Natural killer cell (primary cell): ENCODE results near the gene LILRA6. TPM values are rescaled to one million over a fixed set of nuclear protein-coding genes. Genes with fewer than 3 reads are reported as not detected.
"Not testable (repeated sequence)": the region's sequence is repeated elsewhere in the genome, so short reads cannot be mapped to it uniquely, and the experiment has no call there.

Experiments
- ATAC-seq, 3 donors: fragments of 150-1000 bp in 2 of 3; fragments of 200-7000 bp in 1 of 3; cut with Tn5 transposase; 1 replicate in 1 of 3; 2 replicates in 2 of 3; pipeline ENCODE4 v1.10.0; 2021; ENCODE audit warnings: mild to moderate bottlenecking in 2 of 3, moderate library complexity in 2 of 3
- DNase-seq, 2 donors: peaks; one replicate each; pipeline versions ENCODE4 v3.0.0 to v3.0.0-alpha.2; 2013 to 2021; ENCODE audit warnings: mixed read lengths in 1 of 2
- H3K27ac ChIP-seq: one replicate; pipeline ENCODE4 v1.5.1; 2013; ENCODE audit warnings: mild to moderate bottlenecking, low read length
- H3K27me3 ChIP-seq: one replicate; pipeline ENCODE4 v1.6.1; 2013; ENCODE audit warnings: low read length; ENCODE audit not compliant: control insufficient read depth, insufficient read depth
- H3K36me3 ChIP-seq: one replicate; pipeline ENCODE4 v1.6.1; 2013; ENCODE audit warnings: low read length; ENCODE audit not compliant: control insufficient read depth, insufficient read depth
- H3K4me1 ChIP-seq: one replicate; pipeline ENCODE4 v1.6.1; 2013; ENCODE audit warnings: low read length; ENCODE audit not compliant: control insufficient read depth, insufficient read depth
- H3K4me3 ChIP-seq: one replicate; pipeline ENCODE4 v1.5.1; 2013; ENCODE audit warnings: low read length
- H3K9me3 ChIP-seq: one replicate; pipeline ENCODE4 v1.6.1; 2013; ENCODE audit warnings: low read length; ENCODE audit not compliant: control insufficient read depth, insufficient read depth
- H3K27ac Mint-ChIP-seq, 2 donors: one replicate each; pipeline ENCODE4 v1.8.0; 2022; ENCODE audit warnings: mild to moderate bottlenecking in 2 of 2, mixed read lengths in 2 of 2, moderate library complexity in 1 of 2
- H3K27me3 Mint-ChIP-seq, 2 donors: one replicate each; pipeline ENCODE4 v1.8.0; 2022; ENCODE audit warnings: low read depth in 2 of 2, mixed read lengths in 2 of 2
- H3K36me3 Mint-ChIP-seq: one replicate; pipeline ENCODE4 v1.8.0; 2022; ENCODE audit warnings: mixed read lengths
- H3K4me1 Mint-ChIP-seq, 2 donors: one replicate each; pipeline ENCODE4 v1.8.0; 2022; ENCODE audit warnings: mixed read lengths in 2 of 2
- H3K4me3 Mint-ChIP-seq: one replicate; pipeline ENCODE4 v1.8.0; 2022; ENCODE audit warnings: mild to moderate bottlenecking, moderate library complexity, mixed read lengths
- H3K9me3 Mint-ChIP-seq, 2 donors: one replicate each; pipeline ENCODE4 v1.8.0; 2022; ENCODE audit warnings: mixed read lengths in 2 of 2
- WGBS: methylation state at CpG from one replicate; pipeline ENCODE4 v1.1.7; 2013; ENCODE audit warnings: missing lambda C conversion rate; ENCODE audit not compliant: insufficient coverage; 5-methylcytosine and 5-hydroxymethylcytosine counted together
- intact Hi-C: fragments of 100-400 bp; cut with micrococcal nuclease; formaldehyde crosslinking; loops from one replicate; pipeline ENCODE4 v1.14.2; 2022
- total RNA-seq, 4 donors: library from RNA; stranded (reverse); fragments of 120-200 nt in 1 of 4; gene quantifications; one replicate each; pipeline versions ENCODE4 v1.2.3 to v1.2.4, GENCODE V29; 2013 to 2022
- TF ChIP-seq, protein P1 (sequence below): fragments of 200-600 bp; IDR thresholded peaks from one replicate; pipeline ENCODE4 v1.8.0; 2022; ENCODE audit warnings: antibody characterized with exemption

The LILRA6 gene
- total RNA-seq, 3 donors from 2014 or later (not counting 1 experiment from before 2014, with no cell fraction given) = 2.1 to 2.6 (median 2.1) TPM

DNA sequence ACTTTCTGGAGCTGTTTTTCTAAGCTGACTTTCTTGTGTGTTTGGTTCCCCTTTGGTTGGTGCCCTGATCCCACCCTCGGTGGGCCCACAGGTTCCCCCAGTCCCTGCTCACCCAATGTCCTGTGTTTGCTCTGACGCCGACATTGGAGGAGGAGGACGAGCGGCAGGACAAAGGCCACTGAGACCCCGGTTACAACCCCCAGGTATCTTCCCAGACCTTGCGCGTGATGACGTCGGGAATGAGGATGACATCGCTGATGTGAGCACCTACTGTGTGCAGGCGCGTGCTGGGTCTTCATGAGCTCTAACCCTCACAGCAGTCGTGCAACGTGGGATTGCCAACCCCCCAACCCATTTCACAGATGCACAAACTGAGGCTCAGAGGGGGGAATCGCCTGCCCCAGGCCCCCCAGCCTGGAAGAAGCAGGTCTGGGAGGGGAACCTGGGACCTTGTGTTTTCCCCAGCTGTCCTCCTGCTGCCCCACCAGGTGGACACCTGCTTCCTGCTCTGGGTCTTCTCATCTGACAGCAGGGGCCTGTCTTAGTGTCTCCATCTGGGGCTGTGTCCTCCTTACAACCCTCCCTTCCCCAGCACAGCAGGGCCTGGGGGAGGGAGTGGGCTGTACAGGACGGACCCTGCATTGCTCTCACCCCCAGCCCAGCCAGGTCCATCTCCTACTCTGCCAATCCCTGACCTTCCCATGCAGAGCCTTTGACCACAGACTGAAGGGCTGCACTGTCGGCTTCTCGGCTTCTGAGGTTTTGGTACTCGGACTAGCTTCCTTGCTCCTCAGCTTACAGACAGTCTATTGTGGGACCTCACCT, 4.7 kb upstream of the LILRA6 start:
- DNase-seq = no peak
- Histone ChIP-seq H3K27ac (peak overlapping the region; percentile 25), H3K4me1 (peaks cover 17% of the 10 kb centered on the region), H3K36me3 (no peaks in the 10 kb centered on the region), H3K9me3 (no peaks in the 10 kb centered on the region), H3K4me3 (no peak overlapping the region), H3K27me3 (no peaks in the 10 kb centered on the region)
- no peaks in the 10 kb centered on the region for H3K36me3 Mint-ChIP-seq
- TF ChIP-seq, protein P1, sequence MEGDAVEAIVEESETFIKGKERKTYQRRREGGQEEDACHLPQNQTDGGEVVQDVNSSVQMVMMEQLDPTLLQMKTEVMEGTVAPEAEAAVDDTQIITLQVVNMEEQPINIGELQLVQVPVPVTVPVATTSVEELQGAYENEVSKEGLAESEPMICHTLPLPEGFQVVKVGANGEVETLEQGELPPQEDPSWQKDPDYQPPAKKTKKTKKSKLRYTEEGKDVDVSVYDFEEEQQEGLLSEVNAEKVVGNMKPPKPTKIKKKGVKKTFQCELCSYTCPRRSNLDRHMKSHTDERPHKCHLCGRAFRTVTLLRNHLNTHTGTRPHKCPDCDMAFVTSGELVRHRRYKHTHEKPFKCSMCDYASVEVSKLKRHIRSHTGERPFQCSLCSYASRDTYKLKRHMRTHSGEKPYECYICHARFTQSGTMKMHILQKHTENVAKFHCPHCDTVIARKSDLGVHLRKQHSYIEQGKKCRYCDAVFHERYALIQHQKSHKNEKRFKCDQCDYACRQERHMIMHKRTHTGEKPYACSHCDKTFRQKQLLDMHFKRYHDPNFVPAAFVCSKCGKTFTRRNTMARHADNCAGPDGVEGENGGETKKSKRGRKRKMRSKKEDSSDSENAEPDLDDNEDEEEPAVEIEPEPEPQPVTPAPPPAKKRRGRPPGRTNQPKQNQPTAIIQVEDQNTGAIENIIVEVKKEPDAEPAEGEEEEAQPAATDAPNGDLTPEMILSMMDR = no peak
- H3K27me3 Mint-ChIP-seq = peaks cover 5 to 6% of the 10 kb centered on the region in 2 donors
- WGBS = 73% methylated on average over 20 of the region's 20 CpGs
- peaks cover 11 to 12% of the 10 kb centered on the region in 2 donors for H3K4me1 Mint-ChIP-seq
- peak overlapping the region; percentile 7 to 58 for H3K27ac Mint-ChIP-seq
- no peak for ATAC-seq
- no peaks in the 10 kb centered on the region for H3K9me3 Mint-ChIP-seq
- peak overlapping the region; percentile 45 for H3K4me3 Mint-ChIP-seq
- intact Hi-C loops = loop anchor here (2.0 kb wide), 1 partner anchor 25 kb away; the partner anchor contains the start of gene LILRB3

DNA sequence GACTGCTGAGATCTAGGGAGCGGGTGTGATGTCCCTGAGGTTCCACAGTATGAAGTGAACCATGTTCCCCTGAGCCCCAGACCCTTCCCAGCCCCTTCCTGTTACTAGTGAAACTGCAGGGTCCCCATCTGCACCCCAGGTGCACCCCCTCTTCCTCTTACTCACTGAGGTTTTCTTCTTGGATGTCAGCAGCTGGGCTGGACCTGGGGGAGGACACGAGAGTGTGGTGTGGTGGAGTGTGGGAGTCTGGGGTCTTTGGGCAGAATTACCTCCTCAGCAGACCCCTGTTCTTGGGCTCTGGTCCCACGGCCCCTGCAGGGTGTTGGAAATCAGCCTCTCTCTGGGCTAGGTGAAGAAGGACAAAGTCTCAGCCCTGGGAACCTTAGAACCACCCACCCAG, 3.3 kb upstream of the LILRA6 start:
- no peak for ATAC-seq

DNA sequence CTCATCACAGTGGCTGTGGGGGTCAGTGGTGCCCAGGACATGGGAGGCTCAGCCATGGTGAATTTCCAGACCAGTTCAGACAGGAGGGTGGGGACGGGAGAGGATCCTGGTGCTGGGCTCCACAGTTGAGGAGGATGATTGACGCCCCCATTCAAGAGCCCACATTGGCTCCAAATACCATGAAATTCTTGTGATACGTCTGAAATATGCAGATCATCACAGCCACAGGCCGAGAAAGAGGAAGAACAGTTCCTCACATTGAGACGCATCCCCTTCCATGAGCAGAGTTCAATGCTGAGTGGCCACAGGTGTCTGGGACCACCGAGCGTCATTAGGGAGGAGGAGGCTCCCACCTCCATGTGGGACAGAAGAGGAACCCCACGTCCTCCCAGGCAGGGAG, 1.2 kb upstream of the LILRA6 start:
- H3K36me3 Mint-ChIP-seq, H3K4me3 ChIP-seq, intact Hi-C loops, H3K36me3 ChIP-seq, H3K9me3 Mint-ChIP-seq, H3K4me3 Mint-ChIP-seq, H3K27ac ChIP-seq, H3K9me3 ChIP-seq, DNase-seq, H3K27me3 ChIP-seq, H3K27ac Mint-ChIP-seq, ATAC-seq, H3K27me3 Mint-ChIP-seq: not testable (repeated sequence)
- H3K4me1 Mint-ChIP-seq = peaks cover 11 to 12% of the 10 kb centered on the region in 2 donors
- peaks cover 17% of the 10 kb centered on the region for H3K4me1 ChIP-seq
- 28% methylated on average over 4 of the region's 8 CpGs for WGBS

More for the DNA sequence above, 3.3 kb upstream of the LILRA6 start:
- H3K36me3 Mint-ChIP-seq = no peaks in the 10 kb centered on the region
- peaks cover 5 to 6% of the 10 kb centered on the region in 2 donors for H3K27me3 Mint-ChIP-seq
- peaks cover 11 to 12% of the 10 kb centered on the region in 2 donors for H3K4me1 Mint-ChIP-seq
- peaks cover 17% of the 10 kb centered on the region for H3K4me1 ChIP-seq
- H3K36me3 ChIP-seq = no peaks in the 10 kb centered on the region
- H3K9me3 ChIP-seq = no peaks in the 10 kb centered on the region
- no peak overlapping the region for H3K4me3 Mint-ChIP-seq
- H3K4me3 ChIP-seq = no peak overlapping the region
- TF ChIP-seq, protein P1 = no peak
- H3K27me3 ChIP-seq = no peaks in the 10 kb centered on the region
- intact Hi-C loops = loop anchor here (2.0 kb wide), 1 partner anchor 23 kb away; the partner anchor contains the start of gene LILRB3
- WGBS = 54% methylated on average over 3 of the region's 3 CpGs
- H3K9me3 Mint-ChIP-seq = no peaks in the 10 kb centered on the region
- H3K27ac ChIP-seq = no peak overlapping the region
- H3K27ac Mint-ChIP-seq = no peak overlapping the region
- no peak for DNase-seq

DNA sequence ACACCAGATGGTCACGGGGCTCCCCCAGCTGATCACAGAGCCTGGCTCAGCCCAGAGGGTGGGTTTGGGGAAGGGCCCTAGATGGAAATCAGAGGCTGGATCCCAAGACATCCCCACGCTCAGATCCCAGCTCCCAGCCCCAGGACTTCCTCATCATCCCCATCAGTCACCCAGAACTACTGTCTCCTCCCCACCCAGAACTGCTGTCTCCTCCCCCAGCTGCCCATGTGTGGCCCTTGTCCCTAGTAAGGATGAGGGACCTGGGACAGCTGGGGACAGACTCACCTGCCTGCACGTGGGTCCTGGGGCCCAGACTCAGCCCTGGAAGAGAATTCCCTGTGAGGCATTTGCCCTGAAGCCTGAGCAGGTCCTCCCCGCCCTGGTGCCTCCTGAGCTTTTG, 356 bp downstream of the LILRA6 start:
- intact Hi-C loops, ATAC-seq, H3K27ac Mint-ChIP-seq, H3K4me1 Mint-ChIP-seq, H3K27me3 ChIP-seq, H3K9me3 ChIP-seq, H3K9me3 Mint-ChIP-seq, H3K4me1 ChIP-seq, DNase-seq, H3K4me3 Mint-ChIP-seq, H3K36me3 Mint-ChIP-seq, H3K4me3 ChIP-seq, H3K36me3 ChIP-seq, H3K27ac ChIP-seq: not testable (repeated sequence)
- H3K27me3 Mint-ChIP-seq = peaks cover 3 to 18% of the 10 kb centered on the region in 2 donors
- WGBS = 61% methylated on average over 2 of the region's 4 CpGs

DNA sequence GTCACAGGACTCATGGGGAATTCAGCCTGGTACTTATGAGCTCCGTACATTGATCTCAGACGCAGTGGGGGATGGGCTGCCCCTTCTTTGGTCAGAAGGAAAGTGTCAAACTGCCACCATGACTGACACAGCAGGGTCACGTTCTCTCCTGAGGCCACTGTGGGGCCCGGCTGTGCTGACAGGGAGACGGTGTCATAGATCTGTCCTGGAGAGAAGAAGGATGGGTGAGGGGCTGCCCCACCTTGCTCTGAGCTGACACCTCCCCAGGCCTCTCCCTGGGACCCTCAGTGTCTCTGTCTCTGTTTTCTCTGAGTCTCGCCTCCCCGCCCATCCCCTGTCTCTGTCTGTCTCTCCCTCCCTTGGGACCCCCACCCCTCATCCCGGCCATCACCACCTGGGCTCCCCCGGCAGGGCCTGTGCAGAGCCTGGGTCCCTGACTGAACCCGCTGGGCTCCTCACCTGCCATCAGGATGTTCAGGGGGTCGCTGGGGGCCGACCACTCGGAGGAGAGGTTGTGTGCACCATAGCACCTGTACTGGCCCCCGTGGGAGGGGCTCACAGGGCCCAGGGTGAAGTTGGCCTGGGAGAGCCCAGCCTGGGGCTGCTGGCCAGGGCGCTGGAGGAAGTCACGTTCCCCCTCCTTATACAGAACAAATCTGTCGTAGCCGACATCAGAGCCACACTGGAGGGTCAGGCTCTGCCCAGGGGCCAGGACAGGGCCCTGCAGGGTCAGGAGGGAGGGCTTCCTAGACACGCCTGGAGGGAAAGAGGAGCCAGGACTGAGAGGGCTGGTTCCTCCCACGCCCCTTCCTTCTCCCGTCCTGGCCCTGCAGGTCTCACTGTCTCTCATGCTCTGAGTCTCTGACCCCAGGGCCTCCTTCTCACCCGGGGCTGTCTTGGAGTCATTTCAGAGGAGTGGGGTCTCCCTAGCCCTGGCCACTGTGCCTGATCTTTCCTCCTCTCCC, 1.9 kb downstream of the LILRA6 start:
- ATAC-seq, H3K36me3 ChIP-seq, H3K4me3 Mint-ChIP-seq, H3K27ac ChIP-seq, H3K36me3 Mint-ChIP-seq, intact Hi-C loops, H3K9me3 Mint-ChIP-seq, H3K4me1 Mint-ChIP-seq, H3K4me3 ChIP-seq, H3K4me1 ChIP-seq, H3K9me3 ChIP-seq, H3K27ac Mint-ChIP-seq, DNase-seq, H3K27me3 ChIP-seq: not testable (repeated sequence)
- 82% methylated on average over 11 of the region's 22 CpGs for WGBS
- H3K27me3 Mint-ChIP-seq = peaks cover 8 to 30% of the 10 kb centered on the region in 2 donors
